Lung (tissue), 12 donors: Measurements from ENCODE around the gene ZCCHC24. TPM values are rescaled to one million over a fixed set of nuclear protein-coding genes. Genes with fewer than 3 reads are reported as not detected.

Experiments
- ATAC-seq: fragments of 200-7000 bp; cut with Tn5 transposase; one replicate; pipeline ENCODE4 v1.9.1; 2020; ENCODE audit warnings: moderate number of reproducible peaks; ENCODE audit not compliant: insufficient read depth, low FRiP score
- DNase-seq, 3 donors: peaks; one replicate each; pipeline ENCODE4 v3.0.0-alpha.2; 2013 to 2017
- H3K27ac ChIP-seq, 2 donors: one replicate each; pipeline ENCODE4 v1.5.1; 2013; ENCODE audit warnings: mild to moderate bottlenecking in 2 of 2, moderate library complexity in 2 of 2, control low read depth in 1 of 2, inconsistent platforms in 1 of 2, low read depth in 1 of 2, low read length in 1 of 2
- H3K27me3 ChIP-seq, 3 donors: one replicate each; pipeline ENCODE4 v1.5.1; 2013; ENCODE audit warnings: low read length in 2 of 3; ENCODE audit not compliant: control insufficient read depth in 3 of 3, insufficient read depth in 3 of 3
- H3K36me3 ChIP-seq, 4 donors: one replicate each; pipeline ENCODE4 v1.5.1; 2013; ENCODE audit warnings: low read length in 4 of 4, mild to moderate bottlenecking in 1 of 4, moderate library complexity in 1 of 4; ENCODE audit not compliant: control insufficient read depth in 4 of 4, insufficient read depth in 4 of 4
- H3K4me1 ChIP-seq, 5 donors: one replicate each; pipeline ENCODE4 v1.5.1; 2013; ENCODE audit warnings: low read length in 5 of 5, mild to moderate bottlenecking in 2 of 5, moderate library complexity in 1 of 5; ENCODE audit not compliant: control insufficient read depth in 5 of 5, insufficient read depth in 5 of 5
- H3K4me3 ChIP-seq: one replicate; pipeline ENCODE4 v1.5.1; 2013; ENCODE audit warnings: mild to moderate bottlenecking, control low read depth, moderate library complexity
- H3K9ac ChIP-seq, 2 donors: one replicate each; pipeline ENCODE4 v1.5.1; 2013; ENCODE audit warnings: low read length in 2 of 2, control low read depth in 1 of 2; ENCODE audit not compliant: insufficient read depth in 1 of 2
- H3K9me3 ChIP-seq, 4 donors: one replicate each; pipeline ENCODE4 v1.5.1; 2013; ENCODE audit warnings: low read length in 3 of 4, mild to moderate bottlenecking in 1 of 4, moderate library complexity in 1 of 4; ENCODE audit not compliant: control insufficient read depth in 4 of 4, insufficient read depth in 3 of 4
- WGBS, 2 donors: extraction: QIAGEN DNeasy Blood & Tissue Kit; methylation state at CpG; one replicate each; pipeline ENCODE4 v1.1.7; 2013; 5-methylcytosine and 5-hydroxymethylcytosine counted together
- polyA plus RNA-seq, 2 donors: library from polyadenylated mRNA; stranded (reverse); fragments of 200-250 nt; gene quantifications; one replicate each; pipeline ENCODE4 v1.2.1, GENCODE V29; 2013
- total RNA-seq, 2 donors: library from RNA; depleted of rRNA in 1 of 2; stranded (reverse); fragments of >200 nt in 1 of 2; gene quantifications; one replicate each; pipeline ENCODE4 v1.2.1, GENCODE V29; 2014 to 2021
- TF ChIP-seq, protein P1 (sequence below): IDR thresholded peaks from 2 replicates; pipeline ENCODE4 v1.5.1; 2012; ENCODE audit warnings: mild to moderate bottlenecking; ENCODE audit errors: control extremely low read depth, extremely low read depth
- donor health status: control.
- donor health status: control.
- donor health status: Bipolar disorder and iron deficiency.
- donor health status: healthy.
- donor health status: DM: yes; HTN: yes; CAD: no.

ZCCHC24 gene
- total and polyA plus RNA-seq, 4 donors, result 10.4 to 33.5 (median 13.5) TPM

DNA sequence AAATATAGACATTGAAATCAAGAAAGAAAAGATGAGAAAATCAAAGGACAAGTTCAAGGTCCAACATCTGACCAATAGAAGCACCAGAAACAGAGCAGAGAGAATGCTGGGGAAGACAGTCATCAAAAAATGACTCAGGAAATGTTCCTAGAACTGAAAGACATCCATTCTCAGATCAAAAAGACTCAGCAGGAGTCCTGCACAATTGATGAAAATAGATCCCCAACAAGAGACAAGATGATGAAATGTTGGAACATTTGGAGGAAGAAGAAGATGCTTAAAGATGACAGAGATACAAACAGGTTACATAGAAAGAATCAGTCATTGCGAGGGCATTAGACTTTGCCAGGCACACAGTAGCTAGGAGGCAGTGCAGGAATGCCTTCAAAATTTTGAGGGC, 36.9 kb upstream of the ZCCHC24 start:
- ATAC-seq, result no peak
- 98 to 100% methylated on average over 1 of the region's 1 CpG for WGBS, 2 donors
- no peak for DNase-seq
- TF ChIP-seq, protein P1, sequence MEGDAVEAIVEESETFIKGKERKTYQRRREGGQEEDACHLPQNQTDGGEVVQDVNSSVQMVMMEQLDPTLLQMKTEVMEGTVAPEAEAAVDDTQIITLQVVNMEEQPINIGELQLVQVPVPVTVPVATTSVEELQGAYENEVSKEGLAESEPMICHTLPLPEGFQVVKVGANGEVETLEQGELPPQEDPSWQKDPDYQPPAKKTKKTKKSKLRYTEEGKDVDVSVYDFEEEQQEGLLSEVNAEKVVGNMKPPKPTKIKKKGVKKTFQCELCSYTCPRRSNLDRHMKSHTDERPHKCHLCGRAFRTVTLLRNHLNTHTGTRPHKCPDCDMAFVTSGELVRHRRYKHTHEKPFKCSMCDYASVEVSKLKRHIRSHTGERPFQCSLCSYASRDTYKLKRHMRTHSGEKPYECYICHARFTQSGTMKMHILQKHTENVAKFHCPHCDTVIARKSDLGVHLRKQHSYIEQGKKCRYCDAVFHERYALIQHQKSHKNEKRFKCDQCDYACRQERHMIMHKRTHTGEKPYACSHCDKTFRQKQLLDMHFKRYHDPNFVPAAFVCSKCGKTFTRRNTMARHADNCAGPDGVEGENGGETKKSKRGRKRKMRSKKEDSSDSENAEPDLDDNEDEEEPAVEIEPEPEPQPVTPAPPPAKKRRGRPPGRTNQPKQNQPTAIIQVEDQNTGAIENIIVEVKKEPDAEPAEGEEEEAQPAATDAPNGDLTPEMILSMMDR, result no peak
- H3K36me3 ChIP-seq, result no peaks in the 10 kb centered on the region
- H3K9ac ChIP-seq, result no peak overlapping the region
- peaks cover 0 to 20% (median 4%) of the 10 kb centered on the region in 5 donors for H3K4me1 ChIP-seq
- no peaks in the 10 kb centered on the region for H3K9me3 ChIP-seq
- no peak overlapping the region for H3K4me3 ChIP-seq
- no peaks in the 10 kb centered on the region for H3K27me3 ChIP-seq
- H3K27ac ChIP-seq, result no peak overlapping the region

DNA sequence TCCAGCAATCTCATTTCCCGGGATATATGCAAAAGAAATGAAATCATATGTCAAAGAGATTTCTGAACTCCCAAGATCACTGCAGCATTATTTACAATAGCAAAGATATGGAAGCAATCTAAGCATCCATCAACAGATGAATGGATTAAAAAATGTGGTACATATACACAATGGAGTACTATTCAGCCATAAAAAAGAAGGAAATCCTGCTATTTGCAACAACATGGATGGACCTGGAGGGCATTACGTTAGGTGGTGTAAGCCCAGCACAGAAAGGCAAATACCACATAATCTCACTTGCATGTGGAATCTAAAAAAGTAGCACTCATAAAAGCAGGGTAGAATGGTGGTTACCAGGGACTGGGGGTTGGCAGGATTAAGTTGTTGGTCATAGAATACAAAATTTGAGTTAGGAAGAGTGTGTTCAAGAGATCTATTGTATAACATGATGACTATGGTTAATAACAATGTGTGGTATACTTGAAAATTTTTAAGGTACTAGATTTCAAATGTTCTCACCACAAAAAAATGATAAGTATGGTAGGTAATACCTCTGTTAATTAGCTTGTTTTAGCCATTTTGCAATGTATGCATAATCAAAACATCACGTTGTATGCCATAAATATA, 34.0 kb upstream of the ZCCHC24 start:
- 84 to 95% methylated on average over 3 of the region's 3 CpGs for WGBS, 2 donors
- H3K27ac ChIP-seq, result no peak overlapping the region
- H3K9me3 ChIP-seq, result no peaks in the 10 kb centered on the region
- peaks cover 0 to 18% (median 4%) of the 10 kb centered on the region in 5 donors for H3K4me1 ChIP-seq
- no peak overlapping the region for H3K9ac ChIP-seq
- no peak for DNase-seq
- H3K4me3 ChIP-seq, result no peak overlapping the region
- TF ChIP-seq, protein P1, result no peak
- no peaks in the 10 kb centered on the region for H3K36me3 ChIP-seq
- no peak for ATAC-seq
- H3K27me3 ChIP-seq, result no peaks in the 10 kb centered on the region

DNA sequence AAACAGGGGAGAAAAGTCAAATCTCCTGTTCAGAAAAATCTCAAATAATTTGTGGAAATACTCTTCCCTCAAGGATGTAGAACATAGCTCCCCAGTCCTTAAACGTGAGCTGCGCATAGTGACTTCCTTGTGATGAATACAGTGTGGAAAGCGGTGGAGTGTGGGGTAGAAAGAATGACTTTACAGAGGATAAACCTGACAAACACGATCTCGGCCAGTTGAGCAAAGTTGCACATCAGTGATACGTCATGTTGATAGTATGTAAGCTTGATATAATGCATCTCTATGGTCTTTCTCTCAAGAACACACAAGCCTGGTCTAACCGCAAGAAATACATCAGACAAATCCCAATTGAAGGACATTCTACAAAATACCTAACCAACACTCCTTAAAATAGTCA, 32.0 kb upstream of the ZCCHC24 start:
- DNase-seq (no peak), ATAC-seq (no peak)
- Histone ChIP-seq H3K9ac (no peak overlapping the region), H3K27ac (no peak overlapping the region), H3K4me1 (peaks cover 0 to 3% (median 0%) of the 10 kb centered on the region in 5 donors), H3K27me3 (no peaks in the 10 kb centered on the region), H3K36me3 (no peaks in the 10 kb centered on the region), H3K9me3 (no peaks in the 10 kb centered on the region), H3K4me3 (no peak overlapping the region)
- TF ChIP-seq, protein P1, result no peak
- WGBS, 2 donors, result 86 to 92% methylated on average over 7 of the region's 7 CpGs

DNA sequence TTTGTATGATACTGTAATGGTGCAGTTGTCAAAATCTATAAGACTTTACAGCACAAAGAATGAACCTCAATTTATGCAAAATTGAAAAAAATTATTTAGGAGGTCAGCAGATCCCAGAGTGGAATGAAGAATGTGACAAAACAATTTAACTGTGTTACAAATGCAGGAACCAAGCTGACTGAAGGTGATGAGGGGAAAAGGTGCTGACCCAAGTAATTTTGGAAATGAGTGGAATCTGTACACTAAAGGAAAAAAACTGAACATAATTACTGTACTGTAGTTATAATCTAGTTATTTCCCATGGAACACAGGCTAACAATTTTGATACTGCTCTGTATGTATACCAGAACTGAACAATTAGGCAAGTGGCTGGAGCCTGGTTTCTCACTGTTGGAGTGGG, 31.2 kb upstream of the ZCCHC24 start:
- Histone ChIP-seq H3K36me3 (no peaks in the 10 kb centered on the region), H3K9me3 (no peaks in the 10 kb centered on the region), H3K4me1 (no peaks in the 10 kb centered on the region), H3K4me3 (no peak overlapping the region), H3K27me3 (no peaks in the 10 kb centered on the region), H3K27ac (no peak overlapping the region), H3K9ac (no peak overlapping the region)
- ATAC-seq (no peak), DNase-seq (no peak)
- TF ChIP-seq, protein P1, result no peak
